Measurements from ENCODE around the gene PKNOX2. TPM values are rescaled to one million over a fixed set of nuclear protein-coding genes. Genes with fewer than 3 reads are reported as not detected.

Gene PKNOX2
- polyA plus RNA-seq, 2 of the 4 experiments (the other 2 are of a cell fraction), result not detected

DNA sequence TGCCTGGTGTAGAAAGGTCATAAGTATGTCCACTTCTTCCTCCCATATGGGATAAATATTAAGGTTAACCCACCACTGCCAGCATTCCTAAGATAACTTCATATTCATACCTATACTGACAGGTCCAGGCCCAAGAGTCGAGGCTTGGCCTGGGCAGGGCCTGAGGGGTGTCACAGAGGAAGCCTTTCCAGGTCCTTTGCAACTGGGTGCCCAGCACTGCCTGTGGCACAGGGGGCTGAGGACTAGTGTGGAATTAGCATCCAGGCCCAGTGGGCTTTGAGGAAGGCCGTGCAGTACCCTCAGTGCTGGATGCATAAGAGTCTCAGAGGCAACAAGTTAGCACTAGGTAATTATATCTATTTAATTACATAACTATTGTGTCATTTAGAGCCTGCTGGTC is 65.4 kb downstream of the PKNOX2 start:
- ATAC-seq (no peak), FAIRE-seq (no peak), DNase-seq (ENCODE audit: low read depth in 1 of 2, low spot score in 1 of 2) (no peak)
- no peaks in the 10 kb centered on the region for H3K4me1 ChIP-seq
- H3K4me2 ChIP-seq, result no peak overlapping the region
- H3K4me3 ChIP-seq, result no peak overlapping the region
- TF ChIP-seq, protein P1, sequence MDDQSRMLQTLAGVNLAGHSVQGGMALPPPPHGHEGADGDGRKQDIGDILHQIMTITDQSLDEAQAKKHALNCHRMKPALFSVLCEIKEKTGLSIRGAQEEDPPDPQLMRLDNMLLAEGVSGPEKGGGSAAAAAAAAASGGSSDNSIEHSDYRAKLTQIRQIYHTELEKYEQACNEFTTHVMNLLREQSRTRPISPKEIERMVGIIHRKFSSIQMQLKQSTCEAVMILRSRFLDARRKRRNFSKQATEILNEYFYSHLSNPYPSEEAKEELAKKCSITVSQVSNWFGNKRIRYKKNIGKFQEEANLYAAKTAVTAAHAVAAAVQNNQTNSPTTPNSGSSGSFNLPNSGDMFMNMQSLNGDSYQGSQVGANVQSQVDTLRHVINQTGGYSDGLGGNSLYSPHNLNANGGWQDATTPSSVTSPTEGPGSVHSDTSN (IDR thresholded peaks at IDR 0.05), result no peak
- TF ChIP-seq PHF8 (IDR thresholded peaks at IDR 0.05; ENCODE audit: borderline replicate concordance, low read depth) (no peak), KDM5A (IDR thresholded peaks at IDR 0.05) (no peak)
- H3K9me3 ChIP-seq, result no peaks in the 10 kb centered on the region
- H3K27ac ChIP-seq, result no peak overlapping the region
- WGBS (ENCODE audit: missing lambda C conversion rate), result 14% methylated on average over 1 of the region's 2 CpGs
- CTCF ChIA-PET, result no interaction called here
- POLR2A ChIA-PET, result no interaction called here

DNA sequence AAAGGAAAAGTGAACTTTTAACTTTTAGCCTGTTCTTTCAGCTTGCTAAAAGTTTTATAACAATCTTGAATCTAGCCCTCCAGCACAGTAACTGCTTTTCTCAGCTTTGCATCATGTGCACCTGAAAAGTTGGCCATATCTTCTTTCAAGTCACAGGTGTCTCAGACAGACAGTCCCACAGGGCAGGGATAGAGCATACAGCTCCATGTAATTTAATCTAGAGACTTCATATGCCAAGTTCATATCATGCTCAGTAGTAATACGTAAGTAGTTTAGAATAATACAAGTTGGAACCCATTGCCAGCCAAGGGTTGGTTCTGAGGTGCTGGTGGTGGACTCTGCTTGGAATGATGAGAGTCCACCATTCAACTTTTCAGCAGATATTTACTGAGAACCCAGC is 68.6 kb downstream of the PKNOX2 start:
- Histone ChIP-seq H3K9me3 (no peaks in the 10 kb centered on the region), H3K4me3 (no peak overlapping the region), H3K4me1 (no peaks in the 10 kb centered on the region), H3K27ac (no peak overlapping the region), H3K4me2 (no peak overlapping the region)
- ChIA-PET POLR2A (no interaction called here), CTCF (no interaction called here)
- FAIRE-seq (no peak), ATAC-seq (no peak), DNase-seq (ENCODE audit: low read depth in 1 of 2, low spot score in 1 of 2) (no peak)
- WGBS (ENCODE audit: missing lambda C conversion rate), result 0% methylated on average over 1 of the region's 1 CpG
- no peak for TF ChIP-seq RCOR1 (IDR thresholded peaks at IDR 0.05; ENCODE audit: low read depth, low read length)

DNA sequence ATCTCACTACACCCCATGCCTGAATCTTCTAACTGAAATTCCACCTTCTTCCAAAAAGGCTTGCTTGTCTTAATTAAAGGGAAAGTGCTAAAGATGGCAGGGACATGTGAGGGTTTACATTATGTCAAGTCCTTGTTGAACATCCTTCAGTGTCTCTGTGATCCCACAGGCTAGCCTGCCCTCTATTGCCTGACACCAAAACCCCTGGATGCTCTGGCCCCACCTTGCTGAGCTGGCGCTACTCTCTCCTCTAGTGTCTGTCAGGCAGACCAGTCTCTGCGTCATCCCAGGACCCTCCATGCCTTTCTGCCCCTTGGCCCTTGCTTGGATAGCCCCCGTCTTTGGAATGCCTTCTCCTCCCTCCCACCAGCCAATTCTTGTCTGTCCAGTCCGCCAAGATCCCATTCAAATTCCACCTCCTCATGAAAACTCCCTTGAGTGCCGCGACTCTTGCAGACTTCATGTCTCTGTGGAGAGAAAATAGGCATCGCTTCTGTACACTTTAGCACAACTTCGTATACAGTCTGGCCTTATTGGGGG is 69.3 kb downstream of the PKNOX2 start:
- ATAC-seq (no peak), DNase-seq (ENCODE audit: low read depth in 1 of 2, low spot score in 1 of 2) (no peak), FAIRE-seq (no peak)
- no peak overlapping the region for H3K27ac ChIP-seq
- no peaks in the 10 kb centered on the region for H3K4me1 ChIP-seq
- H3K4me2 ChIP-seq, result no peak overlapping the region
- H3K4me3 ChIP-seq, result no peak overlapping the region
- H3K9me3 ChIP-seq, result no peaks in the 10 kb centered on the region
- WGBS (ENCODE audit: missing lambda C conversion rate), result 7% methylated on average over 8 of the region's 8 CpGs
- CTCF ChIA-PET, result no interaction called here
- POLR2A ChIA-PET, result no interaction called here
- TF ChIP-seq PHF8 (IDR thresholded peaks at IDR 0.05; ENCODE audit: borderline replicate concordance, low read depth) (no peak), ZNF302 (CRISPR knock-in tag; IDR thresholded peaks at IDR 0.05) (no peak), EHF (CRISPR knock-in tag; IDR thresholded peaks at IDR 0.05) (no peak), FOXS1 (CRISPR knock-in tag; IDR thresholded peaks at IDR 0.05) (no peak), POLR2AphosphoS2 (conservative IDR thresholded peaks at IDR 0.05; ENCODE audit: low read length) (no peak), EP300 (IDR thresholded peaks at IDR 0.05) (no peak)

DNA sequence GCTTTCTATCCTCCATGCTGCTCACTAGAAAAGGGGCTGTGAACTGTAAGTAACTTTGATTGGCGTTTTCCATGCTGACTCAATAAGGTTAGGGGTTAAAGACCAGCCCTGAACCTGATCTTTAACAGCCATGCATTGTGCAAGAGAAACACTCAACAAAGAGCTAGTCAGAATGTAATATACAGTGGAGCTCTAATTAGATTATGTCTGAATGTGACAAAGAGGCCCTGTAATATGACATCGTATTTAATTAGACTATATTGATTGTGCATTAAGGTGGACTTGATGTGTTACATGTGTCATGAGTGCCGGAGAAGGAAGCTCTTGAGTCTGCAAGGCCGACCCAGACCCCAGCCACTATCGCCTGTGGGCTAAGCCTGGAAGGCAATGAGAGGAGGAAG is 70.5 kb downstream of the PKNOX2 start:
- no peak overlapping the region for H3K4me2 ChIP-seq
- no peak for ATAC-seq
- POLR2A ChIA-PET, result no interaction called here
- no peak for DNase-seq (ENCODE audit: low read depth in 1 of 2, low spot score in 1 of 2)
- H3K9me3 ChIP-seq, result no peaks in the 10 kb centered on the region
- H3K4me1 ChIP-seq, result no peaks in the 10 kb centered on the region
- no peak for FAIRE-seq
- CTCF ChIA-PET, result no interaction called here
- no peak overlapping the region for H3K27ac ChIP-seq
- TF ChIP-seq HOXA7 (CRISPR knock-in tag; IDR thresholded peaks at IDR 0.05) (no peak), ZNF302 (CRISPR knock-in tag; IDR thresholded peaks at IDR 0.05) (no peak), SMC3 (IDR thresholded peaks at IDR 0.05) (no peak), CBX8 (IDR thresholded peaks at IDR 0.05) (no peak), CHD4 (IDR thresholded peaks at IDR 0.05; ENCODE audit: borderline replicate concordance) (no peak)
- TF ChIP-seq, protein P2, sequence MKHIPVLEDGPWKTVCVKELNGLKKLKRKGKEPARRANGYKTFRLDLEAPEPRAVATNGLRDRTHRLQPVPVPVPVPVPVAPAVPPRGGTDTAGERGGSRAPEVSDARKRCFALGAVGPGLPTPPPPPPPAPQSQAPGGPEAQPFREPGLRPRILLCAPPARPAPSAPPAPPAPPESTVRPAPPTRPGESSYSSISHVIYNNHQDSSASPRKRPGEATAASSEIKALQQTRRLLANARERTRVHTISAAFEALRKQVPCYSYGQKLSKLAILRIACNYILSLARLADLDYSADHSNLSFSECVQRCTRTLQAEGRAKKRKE (CRISPR knock-in tag; IDR thresholded peaks at IDR 0.05; ENCODE audit: low read depth), result no peak
- TF ChIP-seq, protein P3, sequence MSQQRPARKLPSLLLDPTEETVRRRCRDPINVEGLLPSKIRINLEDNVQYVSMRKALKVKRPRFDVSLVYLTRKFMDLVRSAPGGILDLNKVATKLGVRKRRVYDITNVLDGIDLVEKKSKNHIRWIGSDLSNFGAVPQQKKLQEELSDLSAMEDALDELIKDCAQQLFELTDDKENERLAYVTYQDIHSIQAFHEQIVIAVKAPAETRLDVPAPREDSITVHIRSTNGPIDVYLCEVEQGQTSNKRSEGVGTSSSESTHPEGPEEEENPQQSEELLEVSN (IDR thresholded peaks at IDR 0.05; ENCODE audit: borderline replicate concordance, low read depth), result no peak
- WGBS (ENCODE audit: missing lambda C conversion rate), result 9% methylated on average over 5 of the region's 5 CpGs
- H3K4me3 ChIP-seq, result no peak overlapping the region

Data from A549 (cell line).